RWPE2 (cell line): ENCODE results near the gene NCK1.

Experiments
- ATAC-seq: fragments of 200-7000 bp; cut with Tn5 transposase; 3 replicates; pipeline ENCODE4 v1.9.1; 2021; ENCODE audit warnings: low read depth
- DNase-seq: peaks from one replicate; pipeline ENCODE4 v3.0.0-alpha.2; 2020; ENCODE audit warnings: low spot score
- H3K27ac ChIP-seq: fragments of 450-650 bp; 2 replicates; pipeline ENCODE4 v1.5.1; 2017; ENCODE audit warnings: mild to moderate bottlenecking; ENCODE audit not compliant: poor library complexity, severe bottlenecking
- H3K27me3 ChIP-seq: fragments of 250-450 bp; sonication (Bioruptor Pico); 2 replicates; pipeline ENCODE4 v1.5.1; 2021; ENCODE audit warnings: mild to moderate bottlenecking, moderate library complexity; ENCODE audit not compliant: insufficient read depth, poor library complexity, severe bottlenecking
- H3K36me3 ChIP-seq: fragments of 250-450 bp; sonication (Bioruptor Pico); 2 replicates; pipeline ENCODE4 v1.5.1; 2020; ENCODE audit warnings: low read depth, mild to moderate bottlenecking, moderate library complexity
- H3K4me1 ChIP-seq: fragments of 250-450 bp; sonication (Bioruptor Pico); 2 replicates; pipeline ENCODE4 v1.5.1; 2021; ENCODE audit warnings: mild to moderate bottlenecking, moderate library complexity; ENCODE audit not compliant: insufficient read depth, poor library complexity, severe bottlenecking
- H3K4me3 ChIP-seq: fragments of 250-450 bp; sonication (Bioruptor Pico); 2 replicates; pipeline ENCODE4 v1.5.1; 2021; ENCODE audit warnings: mild to moderate bottlenecking, moderate library complexity; ENCODE audit not compliant: severe bottlenecking
- H3K9me3 ChIP-seq: fragments of 250-450 bp; sonication (Bioruptor Pico); 2 replicates; pipeline ENCODE4 v1.5.1; 2021; ENCODE audit warnings: mild to moderate bottlenecking, moderate library complexity; ENCODE audit not compliant: severe bottlenecking
- CTCF ChIP-seq: fragments of 450-650 bp; IDR thresholded peaks from one replicate; pipeline ENCODE4 v1.5.1; 2017; ENCODE audit warnings: mild to moderate bottlenecking, moderate library complexity; ENCODE audit not compliant: poor library complexity, severe bottlenecking

The NCK1 gene

GRCh38 chr3:136861890-136862616 is at the start of gene NCK1:
TSS of gene NCK1 (plus strand) at chr3:136862208. CDS start at chr3:136928002, 65,794 bp downstream.
- peak within 1 kb of the TSS; percentile 85 for H3K27ac ChIP-seq
- H3K4me3 ChIP-seq: peak within 1 kb of the TSS; percentile 51
- no peaks in the 10 kb centered on the region for H3K9me3 ChIP-seq
- H3K27me3 ChIP-seq: no peaks in the 10 kb centered on the region
- DNase-seq (peak; percentile 99), ATAC-seq (peak; percentile 97)
- peaks cover 5% of the 10 kb centered on the region; the same call in 1 of the 2 replicates for H3K36me3 ChIP-seq
- no peak for TF ChIP-seq CTCF
- H3K4me1 ChIP-seq: peaks cover 7% of the 10 kb centered on the region

GRCh38 chr3:136817448-136817847 is 44.6 kb upstream of the NCK1 start:
- no peak for TF ChIP-seq CTCF
- Histone ChIP-seq H3K9me3 (no peaks in the 10 kb centered on the region), H3K27me3 (no peaks in the 10 kb centered on the region), H3K4me1 (no peaks in the 10 kb centered on the region), H3K4me3 (no peak overlapping the region), H3K36me3 (no peaks in the 10 kb centered on the region), H3K27ac (no peak overlapping the region)
- ATAC-seq: no peak
- DNase-seq: no peak

- peak; percentile 51 for ATAC-seq
- DNase-seq: no peak
- H3K9me3 ChIP-seq: no peaks in the 10 kb centered on the region
- no peaks in the 10 kb centered on the region for H3K36me3 ChIP-seq
- no peaks in the 10 kb centered on the region for H3K27me3 ChIP-seq
- no peak for TF ChIP-seq CTCF
- no peaks in the 10 kb centered on the region for H3K4me1 ChIP-seq
- peak overlapping the region; percentile 40 for H3K4me3 ChIP-seq
- no peak overlapping the region for H3K27ac ChIP-seq
Measured at GRCh38 chr3:136818191-136818768, 43.7 kb upstream of the NCK1 start.

GRCh38 chr3:136818769-136819391 is 43.1 kb upstream of the NCK1 start, which contains the start of gene SLC35G2:
TSS of gene SLC35G2 (plus strand) at chr3:136819126. CDS start at chr3:136854461, 35,335 bp downstream.
- Histone ChIP-seq H3K27me3 (no peaks in the 10 kb centered on the region), H3K36me3 (no peaks in the 10 kb centered on the region), H3K4me1 (no peaks in the 10 kb centered on the region), H3K27ac (peak within 1 kb of the TSS; percentile 37), H3K9me3 (no peaks in the 10 kb centered on the region), H3K4me3 (peak within 1 kb of the TSS; percentile 40)
- no peak for DNase-seq
- TF ChIP-seq CTCF: no peak
- ATAC-seq: peak; percentile 34

GRCh38 chr3:136819392-136819730 is 42.6 kb upstream of the NCK1 start:
- no peaks in the 10 kb centered on the region for H3K36me3 ChIP-seq
- no peaks in the 10 kb centered on the region for H3K9me3 ChIP-seq
- no peaks in the 10 kb centered on the region for H3K4me1 ChIP-seq
- peak overlapping the region; percentile 40 for H3K4me3 ChIP-seq
- H3K27me3 ChIP-seq: no peaks in the 10 kb centered on the region
- ATAC-seq (peak; percentile 76), DNase-seq (no peak)
- peak overlapping the region; percentile 37 for H3K27ac ChIP-seq
- no peak for TF ChIP-seq CTCF
